NOMO-1 treated with DMSO at 0.1 percent for 48 hours (cell line): Measurements from ENCODE around the gene FAM171A1.
"Not testable (repeated sequence)": the region's sequence is repeated elsewhere in the genome, so short reads cannot be mapped to it uniquely, and the experiment has no call there.

Experiments used
- DNase-seq: peaks from one replicate; lab custom pipeline; 2025; ENCODE audit not compliant: unreplicated experiment; lab: John Stamatoyannopoulos, UW

The FAM171A1 gene

DNA sequence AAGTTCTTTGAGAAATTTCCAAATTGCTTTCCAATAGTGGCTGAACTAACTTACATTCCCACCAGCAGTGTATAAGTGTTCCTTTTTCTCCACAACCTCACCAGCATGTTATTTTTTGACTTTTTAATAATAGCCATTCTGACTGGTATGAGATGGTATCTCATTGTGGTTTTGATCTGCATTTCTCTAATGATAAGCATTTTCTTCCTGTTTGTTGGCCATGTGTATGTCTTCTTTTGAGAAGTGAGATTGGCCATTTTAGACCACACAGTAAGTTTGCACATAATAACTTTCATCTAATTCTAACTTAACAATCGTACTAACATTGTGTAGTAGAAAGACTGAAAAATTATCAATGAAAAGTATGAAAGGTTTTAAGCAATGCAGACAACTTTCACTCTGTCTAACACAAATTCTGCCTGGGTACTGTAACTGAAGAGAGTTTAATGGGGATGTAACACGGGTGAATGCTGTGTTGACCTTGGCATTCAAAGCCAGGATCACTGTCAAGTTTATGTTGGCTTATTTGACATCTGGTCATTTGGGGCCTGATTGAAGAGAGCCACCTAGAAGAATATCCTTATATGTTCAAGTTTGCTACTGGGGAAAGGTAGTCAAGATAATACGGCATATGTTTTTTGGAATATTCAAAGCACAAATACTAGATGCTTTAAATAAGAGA lies 50.4 kb downstream of the FAM171A1 start:
- no peak for DNase-seq

DNA sequence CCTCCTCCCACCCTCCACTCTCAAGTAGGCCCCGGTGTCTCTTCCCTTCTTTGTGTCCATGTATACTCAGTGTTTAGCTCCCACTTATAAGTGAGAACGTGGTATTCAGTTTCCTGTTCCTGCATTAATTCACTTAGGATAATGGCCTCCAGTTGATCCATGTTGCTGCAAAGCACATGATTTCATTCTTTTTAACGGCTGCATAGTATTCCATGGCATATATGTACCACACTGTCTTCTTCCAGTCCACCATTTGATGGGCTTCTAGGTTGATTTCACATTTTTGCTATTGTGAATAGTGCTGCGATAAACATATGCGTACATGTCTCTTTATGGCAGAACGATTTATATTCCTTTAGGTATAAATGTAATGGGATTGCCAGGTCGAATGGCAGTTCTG lies 51.0 kb downstream of the FAM171A1 start:
- no peak for DNase-seq

DNA sequence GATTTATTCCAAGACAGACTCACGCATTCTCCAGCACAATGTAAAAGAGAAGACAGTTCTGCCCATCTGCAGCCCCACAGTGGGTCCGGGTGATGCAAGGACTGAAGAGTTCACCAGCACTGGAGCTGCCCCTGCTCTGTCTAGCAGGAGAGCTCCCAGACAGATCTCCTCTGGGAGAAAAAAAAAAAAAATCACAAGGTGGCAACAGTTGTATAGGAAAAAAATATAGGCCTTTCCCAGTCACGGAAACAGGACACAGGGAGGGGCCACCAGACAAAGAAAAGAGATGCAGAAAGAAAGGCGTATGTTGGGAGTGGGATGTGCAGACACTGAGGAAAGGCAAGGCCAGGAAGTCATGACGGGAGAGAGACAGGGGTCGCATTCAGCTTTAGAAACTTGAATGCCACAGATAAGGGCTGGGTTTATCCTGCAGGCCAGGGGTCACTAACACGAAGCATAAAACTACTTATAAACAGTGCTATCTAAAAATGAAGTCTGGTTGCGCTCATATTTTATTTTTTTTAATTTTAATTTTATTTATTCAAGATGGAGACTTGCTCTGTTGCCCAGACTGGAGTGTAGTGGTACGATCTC lies 54.1 kb downstream of the FAM171A1 start:
- no peak for DNase-seq

DNA sequence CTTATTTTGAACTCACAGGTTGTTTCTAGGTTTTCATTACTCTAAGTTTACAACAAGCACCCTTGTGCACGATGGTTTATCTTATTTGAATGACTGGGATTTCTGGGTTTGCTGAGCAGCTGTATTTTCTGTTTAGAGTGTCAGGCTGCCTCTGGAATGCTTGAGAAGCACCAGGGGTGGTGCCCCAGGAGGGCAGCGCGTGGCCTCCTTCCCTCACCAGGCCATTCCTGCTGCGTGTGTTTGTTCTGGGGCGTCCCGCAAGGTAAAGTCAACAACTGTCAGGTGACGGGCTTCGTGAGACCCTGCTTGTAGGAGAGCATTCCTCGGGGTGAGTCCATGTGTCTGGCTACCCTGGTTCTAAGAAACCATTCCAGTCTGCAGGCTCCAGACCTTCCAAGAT lies 54.9 kb downstream of the FAM171A1 start:
- DNase-seq, result no peak

DNA sequence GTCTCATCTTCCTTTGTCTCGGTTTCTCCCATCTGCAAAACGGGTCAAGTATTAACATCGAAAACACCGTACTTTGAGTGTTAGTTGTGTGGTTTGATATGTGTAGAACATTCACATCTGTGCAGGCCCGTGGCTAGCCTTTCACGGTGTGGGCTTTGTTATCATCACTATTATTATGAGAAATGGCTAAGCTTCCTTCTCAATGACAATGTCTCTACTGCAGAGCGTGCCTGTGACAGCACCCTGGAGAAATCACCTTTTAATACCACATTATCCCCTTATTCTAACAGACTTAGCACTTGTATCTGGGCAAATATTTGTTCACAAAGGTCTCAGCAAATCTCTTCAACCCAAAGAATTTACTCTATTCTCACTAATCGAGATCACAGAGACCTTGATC lies 55.8 kb downstream of the FAM171A1 start:
- DNase-seq, result no peak

DNA sequence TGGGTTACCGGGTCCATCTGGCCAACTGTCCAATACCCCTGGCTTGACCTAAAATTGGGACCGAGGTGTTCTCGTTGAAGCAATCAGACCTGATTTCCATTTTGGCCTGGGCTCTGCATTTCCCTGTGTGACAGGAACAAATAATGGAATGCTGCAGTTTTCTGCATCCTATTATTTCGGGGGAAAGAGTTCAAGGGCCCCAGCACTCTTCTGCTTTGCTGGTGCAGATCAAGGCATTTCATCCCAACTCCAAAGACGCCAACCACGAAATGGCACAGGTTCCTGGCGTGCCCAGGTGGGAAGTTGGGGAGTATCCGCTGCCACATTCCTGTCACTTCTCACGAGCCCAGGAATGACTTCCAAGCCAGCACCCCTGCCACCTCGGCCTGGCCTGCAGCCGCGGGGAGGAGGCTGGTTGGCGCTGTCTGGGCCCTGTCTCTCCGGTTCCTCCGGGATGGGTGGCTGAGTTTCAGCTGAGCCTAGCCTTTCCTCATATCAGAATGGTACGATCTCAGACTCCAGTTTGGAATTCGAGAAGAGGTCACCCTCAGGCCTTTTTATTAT lies 56.5 kb downstream of the FAM171A1 start:
- no peak for DNase-seq

DNA sequence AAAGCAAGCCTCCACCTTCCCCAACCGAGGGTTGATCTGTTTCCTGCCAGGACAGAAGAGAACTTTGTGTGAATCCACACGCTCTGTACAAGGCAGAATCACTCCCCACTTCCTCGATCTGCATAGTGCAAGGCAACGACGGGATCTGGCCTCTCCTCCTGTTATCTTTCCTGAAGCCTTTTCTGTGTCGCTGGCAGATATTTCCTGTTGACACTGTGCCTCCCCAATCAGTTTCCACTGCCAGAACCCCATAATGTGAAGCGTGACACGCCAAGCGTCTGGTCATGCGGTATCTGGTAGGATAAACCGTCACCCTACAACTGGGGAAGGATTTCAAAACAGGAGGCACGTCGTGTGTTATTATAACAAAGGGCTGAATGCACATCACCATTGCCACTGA lies 57.2 kb downstream of the FAM171A1 start:
- DNase-seq, result no peak

DNA sequence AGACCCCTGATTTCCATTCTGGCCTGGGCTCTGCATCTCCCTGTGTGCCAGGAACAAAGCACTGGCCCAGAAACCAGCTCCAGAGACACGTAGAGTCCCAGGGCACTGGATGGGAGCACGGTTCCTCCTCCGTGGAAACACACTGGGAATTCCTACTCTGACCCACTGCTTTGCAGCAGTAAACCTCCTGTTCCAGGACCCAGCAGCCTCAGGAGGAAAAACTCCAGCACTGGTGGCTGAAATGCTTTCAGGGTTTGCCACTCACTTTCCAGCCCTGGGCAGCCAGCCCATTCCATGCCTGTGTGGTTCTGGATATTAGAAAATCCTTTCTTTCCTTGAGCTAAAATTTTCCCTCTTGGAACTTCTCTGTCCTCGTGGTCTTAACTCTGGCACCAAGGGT lies 58.0 kb downstream of the FAM171A1 start:
- DNase-seq, result no peak

DNA sequence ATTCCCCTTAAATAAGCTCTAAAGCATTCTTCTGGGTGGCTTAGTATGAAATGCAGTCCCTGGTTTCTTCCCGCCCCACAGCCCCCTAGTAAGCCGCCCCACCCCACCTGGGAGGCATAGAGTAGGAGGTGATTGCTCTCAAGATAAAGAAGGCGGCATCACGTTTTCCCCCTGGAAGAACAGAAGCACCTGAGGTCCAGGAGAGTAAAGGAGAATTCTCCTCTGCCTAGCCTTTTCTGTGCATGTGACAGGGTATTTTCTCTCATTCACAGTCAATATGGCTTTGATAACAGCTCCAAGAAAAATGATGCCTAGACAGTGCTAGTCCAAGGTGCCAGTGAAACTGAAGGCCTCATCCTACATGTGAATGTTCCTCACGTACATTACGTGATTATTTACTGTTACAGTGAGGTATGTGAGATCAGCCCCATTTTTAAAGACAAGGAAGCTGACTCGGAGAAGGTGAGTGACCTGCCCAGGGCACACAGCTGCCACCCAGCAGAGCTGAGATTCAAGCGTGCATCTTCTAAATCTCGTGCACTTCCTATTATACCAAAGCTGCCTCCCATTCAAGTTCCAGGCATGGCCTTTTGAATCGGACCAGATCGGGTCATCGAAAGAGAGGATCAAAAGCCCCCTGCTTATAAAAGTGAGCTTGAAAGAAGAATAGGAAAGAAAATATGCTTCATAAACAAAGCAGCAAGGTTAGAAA lies 59.4 kb downstream of the FAM171A1 start:
- DNase-seq, result no peak

DNA sequence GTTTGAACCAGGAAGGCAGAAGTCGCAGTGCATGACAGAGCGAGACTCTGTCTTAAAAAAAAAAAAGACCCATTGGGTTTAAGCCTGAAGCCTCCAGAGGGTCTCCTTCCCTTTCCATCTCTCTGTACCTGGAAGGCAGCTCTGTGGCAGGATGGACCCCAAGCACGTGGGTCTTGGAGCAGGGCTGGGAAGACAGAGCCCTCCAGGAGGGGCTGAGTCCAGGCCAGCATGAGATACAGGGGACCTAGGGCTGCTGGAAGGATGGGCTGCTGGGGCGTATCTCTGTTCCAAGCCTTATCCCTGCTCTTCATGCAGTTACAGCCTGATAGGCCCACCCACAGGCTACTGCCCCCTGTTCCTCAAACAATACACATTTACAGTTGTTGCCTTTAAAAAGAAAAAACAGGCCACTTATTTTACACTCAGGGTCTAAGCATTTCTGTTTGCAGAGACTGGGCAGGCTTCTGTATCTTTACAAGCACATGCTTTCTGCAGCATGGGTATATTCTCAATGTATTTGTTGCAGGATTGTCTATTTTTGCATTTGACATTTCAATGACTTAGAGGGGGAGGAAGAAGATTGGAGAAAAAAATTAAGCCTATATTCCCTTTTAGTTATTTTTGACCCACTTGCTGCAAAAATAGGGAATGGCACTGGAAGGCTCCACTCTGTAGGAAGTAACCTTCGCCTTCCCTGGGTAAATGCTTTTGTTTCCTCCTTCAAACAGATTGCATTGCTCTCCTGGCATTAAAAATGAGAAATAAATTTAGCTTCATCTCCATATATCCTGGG lies 60.1 kb downstream of the FAM171A1 start:
- no peak for DNase-seq

DNA sequence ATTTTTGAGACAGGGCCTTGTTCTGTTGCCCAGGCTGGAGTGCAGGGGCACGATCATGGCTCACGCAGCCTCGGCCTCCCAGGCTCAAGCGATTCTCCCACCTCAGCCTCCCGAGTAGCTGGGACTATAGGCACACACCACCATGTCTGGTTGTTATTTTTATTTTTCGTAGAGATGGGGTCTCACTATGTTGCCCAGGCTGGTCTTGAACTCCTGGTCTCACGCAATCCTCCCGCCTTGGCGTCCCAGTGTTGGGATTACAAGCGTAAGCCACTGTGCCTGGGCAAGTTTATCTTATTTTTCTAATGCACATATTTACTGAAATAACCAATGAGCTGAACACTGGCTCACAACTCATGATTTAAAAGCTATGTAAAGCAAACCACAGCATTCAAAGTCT lies 61.9 kb downstream of the FAM171A1 start:
- DNase-seq, result no peak

DNA sequence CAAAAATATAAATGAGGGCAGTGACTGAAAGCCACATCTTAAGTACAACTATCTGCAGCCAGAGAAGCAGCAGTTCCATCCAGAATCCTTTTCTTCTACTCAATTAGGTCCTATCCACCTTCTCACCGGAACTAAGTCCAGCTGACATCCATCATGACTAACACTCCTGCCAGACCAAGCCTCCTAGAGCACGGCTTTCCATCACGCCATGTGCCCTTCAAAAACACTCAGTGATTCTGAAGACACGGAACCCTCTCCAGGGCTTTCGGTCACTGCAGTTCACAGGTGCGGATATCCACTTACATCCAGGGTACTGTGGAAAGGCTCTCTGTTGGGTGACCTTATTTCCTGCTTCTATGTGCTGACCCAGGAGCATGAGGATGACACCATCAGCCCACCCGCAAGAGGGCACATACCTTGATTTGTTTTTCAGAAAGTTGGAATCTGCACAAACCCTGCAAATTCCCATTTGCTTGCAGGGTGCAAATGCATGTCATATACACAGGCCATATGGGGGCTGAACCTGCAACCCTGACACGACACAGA lies 64.3 kb downstream of the FAM171A1 start:
- no peak for DNase-seq

DNA sequence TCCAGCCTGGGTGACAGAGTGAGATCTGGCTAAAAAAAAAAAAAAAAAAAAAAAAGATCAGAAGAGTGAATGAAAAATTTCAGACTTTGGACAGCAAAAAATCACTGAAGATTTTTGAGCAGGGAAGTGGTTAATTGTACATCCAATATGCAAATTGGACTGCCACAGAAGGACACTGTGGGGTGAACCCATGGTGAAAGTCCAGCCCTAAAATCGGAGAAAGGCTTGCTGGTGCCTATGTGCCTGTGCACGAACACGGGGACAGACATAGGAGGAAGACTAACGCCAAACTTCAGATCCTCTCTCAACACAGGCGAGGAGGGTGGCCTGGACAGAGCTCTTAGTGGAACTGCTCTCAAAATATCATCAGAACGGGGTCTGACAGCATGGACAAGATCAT lies 65.5 kb downstream of the FAM171A1 start:
- no peak for DNase-seq

DNA sequence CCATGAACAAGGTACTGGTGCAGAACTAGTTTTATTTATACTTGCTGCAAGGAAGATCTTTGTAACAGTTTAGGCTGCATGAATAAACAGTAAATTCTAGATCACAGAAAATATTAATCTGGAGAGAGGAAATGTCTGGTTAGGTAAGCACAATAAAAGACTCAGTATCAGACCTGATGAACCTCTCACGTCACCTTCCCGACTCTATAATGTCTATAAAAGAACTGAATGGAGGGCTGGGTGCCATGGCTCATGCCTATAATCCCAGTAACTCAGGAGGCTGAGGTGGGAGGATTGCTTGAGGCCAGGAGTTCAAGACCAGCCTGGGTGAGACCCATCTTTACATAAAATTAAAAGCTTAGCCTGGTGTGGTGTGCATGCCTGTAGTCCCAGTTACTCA lies 65.9 kb downstream of the FAM171A1 start:
- no peak for DNase-seq

DNA sequence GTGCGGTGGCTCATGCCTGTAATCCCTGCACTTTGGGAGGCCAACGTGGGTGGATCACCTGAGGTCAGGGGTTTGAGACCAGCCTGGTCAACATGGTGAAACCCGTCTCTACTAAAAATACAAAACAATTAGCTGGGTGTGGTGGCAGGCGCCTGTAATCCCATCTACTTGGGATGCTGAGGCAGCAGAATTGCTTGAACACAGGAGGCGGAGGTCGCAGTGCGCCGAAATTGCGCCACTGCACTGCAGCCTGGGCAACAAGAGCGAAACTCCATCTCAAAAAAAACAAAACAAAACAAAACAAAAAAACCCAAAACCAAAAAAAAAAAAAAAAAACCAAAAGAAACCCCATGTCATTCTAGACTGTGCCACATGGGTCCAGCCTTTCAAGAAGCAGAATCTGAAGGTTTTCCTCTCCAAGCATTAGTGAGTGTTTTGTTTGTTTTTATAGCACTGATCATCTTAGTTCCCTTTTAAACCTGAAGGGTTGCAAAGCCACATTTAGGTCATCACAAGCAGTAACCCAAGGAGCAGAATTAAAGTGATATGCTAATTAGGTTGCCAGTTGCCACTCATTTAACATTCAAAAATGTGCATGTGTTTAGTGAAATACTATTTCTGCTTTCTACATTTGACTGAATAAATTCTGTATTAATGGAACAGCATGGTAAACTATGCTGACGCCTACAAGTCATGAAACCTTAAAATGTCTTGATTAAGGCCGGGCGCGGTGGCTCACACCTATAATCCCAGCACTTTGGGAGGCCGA lies 68.7 kb downstream of the FAM171A1 start:
- DNase-seq, result not testable (repeated sequence)

DNA sequence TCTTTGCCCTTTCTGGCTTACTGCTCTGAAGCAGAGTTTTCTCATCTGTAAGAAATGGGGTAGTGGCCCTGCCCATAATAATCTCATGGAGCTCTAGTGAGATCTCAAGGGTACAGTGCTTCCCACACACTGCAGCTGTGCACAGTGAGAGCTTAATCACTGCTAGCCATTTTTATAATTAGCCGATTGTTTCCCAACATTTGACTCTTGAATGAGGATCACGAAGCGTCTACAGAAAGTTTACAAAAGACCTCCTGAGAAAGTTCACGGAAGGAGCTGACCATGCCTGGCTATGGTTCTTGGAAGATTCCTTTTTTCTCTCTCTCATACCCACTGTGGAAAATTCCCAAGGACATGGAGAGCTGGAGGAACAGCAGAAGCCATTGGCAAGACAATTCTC lies 70.4 kb downstream of the FAM171A1 start:
- no peak for DNase-seq

DNA sequence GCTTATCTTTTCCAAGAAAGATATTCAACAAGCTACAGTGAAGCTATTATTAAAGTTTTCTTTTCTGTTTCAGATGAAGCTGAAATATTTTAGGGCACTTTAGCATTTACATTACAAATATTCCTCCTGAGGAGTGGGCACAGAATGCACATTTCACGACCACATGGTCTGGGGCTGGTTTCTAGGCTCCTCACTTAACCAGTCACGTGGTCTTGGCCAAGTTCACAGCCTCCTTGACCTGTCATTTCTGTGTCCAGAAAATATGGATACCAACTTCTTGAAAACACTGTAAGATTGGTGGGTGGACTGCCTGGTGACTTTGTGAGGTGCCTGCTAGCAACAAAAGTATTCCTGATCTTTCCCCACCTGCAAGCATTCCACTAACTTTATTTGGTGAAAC lies 70.9 kb downstream of the FAM171A1 start:
- no peak for DNase-seq

DNA sequence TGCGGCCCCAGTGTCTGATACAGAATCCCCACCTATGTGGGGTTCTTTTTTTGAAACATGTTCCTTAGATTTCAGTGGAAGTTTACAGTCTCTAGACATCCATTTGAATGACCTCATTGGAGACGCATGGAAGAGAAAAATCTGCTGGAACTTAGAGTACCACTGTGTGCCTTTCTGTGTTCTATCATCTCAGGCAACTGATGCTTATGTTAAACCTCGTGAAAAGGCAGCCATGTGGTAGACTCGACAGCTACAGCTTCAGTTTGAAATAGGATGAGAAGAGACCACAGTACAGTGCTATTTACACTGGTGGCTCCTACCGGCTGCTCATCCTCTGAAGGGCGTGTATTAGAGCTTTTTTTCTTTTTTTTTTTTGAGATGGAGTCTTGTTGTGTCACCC lies 74.4 kb downstream of the FAM171A1 start:
- DNase-seq, result no peak

DNA sequence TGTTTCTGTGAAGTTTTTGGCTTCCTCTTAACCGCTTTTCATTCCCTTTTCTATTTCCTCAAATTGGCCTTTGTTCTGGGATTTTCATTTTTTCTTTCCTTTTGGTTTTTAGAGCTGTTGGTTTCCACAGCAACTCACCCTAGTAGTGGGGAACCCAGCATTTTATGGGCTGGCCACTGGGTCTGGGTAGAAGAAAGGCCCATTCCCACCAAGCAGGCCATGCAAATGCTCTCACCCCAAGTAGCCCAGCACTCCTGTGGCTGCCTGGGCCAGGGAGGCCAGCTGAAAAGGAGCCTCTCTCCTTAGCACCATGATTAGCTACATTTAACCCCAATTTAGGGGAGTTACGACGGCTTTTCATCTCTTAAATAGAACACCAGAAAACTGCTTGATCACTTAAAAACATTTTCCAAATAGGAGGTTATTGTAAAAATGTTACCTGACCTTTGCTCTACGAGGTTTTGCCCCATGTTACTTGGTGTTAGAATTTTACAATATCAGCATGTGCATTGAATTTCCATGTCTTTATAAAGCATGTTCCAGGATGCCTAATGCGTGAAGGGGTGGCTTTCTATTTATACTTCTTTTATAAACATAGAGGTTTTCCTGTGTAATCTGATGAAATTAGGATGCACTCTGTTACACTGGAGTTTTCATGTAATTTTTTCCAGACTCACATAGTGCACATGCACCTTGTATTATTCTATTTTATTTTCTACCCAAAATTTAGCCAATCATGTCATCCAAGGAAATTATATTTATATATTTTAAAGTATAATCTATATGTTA lies 75.4 kb downstream of the FAM171A1 start:
- DNase-seq, result no peak
